ENCODE measurements around the gene REXO5.
"Not testable (repeated sequence)": the region's sequence is repeated elsewhere in the genome, so short reads cannot be mapped to it uniquely, and the experiment has no call there.

REXO5 gene

GRCh38 chr16:20799599-20799998 lies 6.7 kb upstream of the REXO5 start:
- DNase-seq (ENCODE audit: low spot score) (no peak), ATAC-seq (ENCODE audit: low read depth) (no peak)
- no peak overlapping the region for H3K4me3 ChIP-seq (ENCODE audit: severe bottlenecking)
- H3K27ac ChIP-seq (ENCODE audit: poor library complexity, severe bottlenecking) = no peak overlapping the region
- TF ChIP-seq CTCF (IDR thresholded peaks at IDR 0.05; ENCODE audit: poor library complexity, severe bottlenecking) = peak; percentile 42
- H3K9me3 ChIP-seq (ENCODE audit: severe bottlenecking) = no peaks in the 10 kb centered on the region
- H3K27me3 ChIP-seq (ENCODE audit: insufficient read depth, poor library complexity, severe bottlenecking) = no peaks in the 10 kb centered on the region
- no peaks in the 10 kb centered on the region for H3K4me1 ChIP-seq (ENCODE audit: insufficient read depth, poor library complexity, severe bottlenecking)
- peaks cover 70% of the 10 kb centered on the region for H3K36me3 ChIP-seq (ENCODE audit: low read depth)

GRCh38 chr16:20801278-20801677 lies 5.0 kb upstream of the REXO5 start:
- no peak for TF ChIP-seq CTCF (IDR thresholded peaks at IDR 0.05; ENCODE audit: poor library complexity, severe bottlenecking)
- Histone ChIP-seq H3K27ac (ENCODE audit: poor library complexity, severe bottlenecking) (no peak overlapping the region), H3K36me3 (ENCODE audit: low read depth) (peaks cover 68% of the 10 kb centered on the region), H3K4me3 (ENCODE audit: severe bottlenecking) (no peak overlapping the region), H3K9me3 (ENCODE audit: severe bottlenecking) (no peaks in the 10 kb centered on the region), H3K27me3 (ENCODE audit: insufficient read depth, poor library complexity, severe bottlenecking) (no peaks in the 10 kb centered on the region), H3K4me1 (ENCODE audit: insufficient read depth, poor library complexity, severe bottlenecking) (no peaks in the 10 kb centered on the region)
- DNase-seq (ENCODE audit: low spot score) (no peak), ATAC-seq (ENCODE audit: low read depth) (no peak)

- Histone ChIP-seq H3K36me3 (ENCODE audit: low read depth) (peaks cover 49% of the 10 kb centered on the region), H3K27ac (ENCODE audit: poor library complexity, severe bottlenecking) (no peak overlapping the region), H3K4me3 (ENCODE audit: severe bottlenecking) (no peak overlapping the region), H3K27me3 (ENCODE audit: insufficient read depth, poor library complexity, severe bottlenecking) (no peaks in the 10 kb centered on the region), H3K4me1 (ENCODE audit: insufficient read depth, poor library complexity, severe bottlenecking) (no peaks in the 10 kb centered on the region), H3K9me3 (ENCODE audit: severe bottlenecking) (no peaks in the 10 kb centered on the region)
- DNase-seq (ENCODE audit: low spot score) = no peak
- no peak for ATAC-seq (ENCODE audit: low read depth)
- TF ChIP-seq CTCF (IDR thresholded peaks at IDR 0.05; ENCODE audit: poor library complexity, severe bottlenecking) = no peak
Measured at GRCh38 chr16:20803192-20803560, 3.2 kb upstream of the REXO5 start.

- DNase-seq (ENCODE audit: low spot score) (no peak), ATAC-seq (ENCODE audit: low read depth) (no peak)
- no peak for TF ChIP-seq CTCF (IDR thresholded peaks at IDR 0.05; ENCODE audit: poor library complexity, severe bottlenecking)
- H3K27ac ChIP-seq (ENCODE audit: poor library complexity, severe bottlenecking) = no peak overlapping the region
- no peaks in the 10 kb centered on the region for H3K4me1 ChIP-seq (ENCODE audit: insufficient read depth, poor library complexity, severe bottlenecking)
- no peak overlapping the region for H3K4me3 ChIP-seq (ENCODE audit: severe bottlenecking)
- no peaks in the 10 kb centered on the region for H3K27me3 ChIP-seq (ENCODE audit: insufficient read depth, poor library complexity, severe bottlenecking)
- peaks cover 43% of the 10 kb centered on the region for H3K36me3 ChIP-seq (ENCODE audit: low read depth)
- H3K9me3 ChIP-seq (ENCODE audit: severe bottlenecking) = no peaks in the 10 kb centered on the region
Measured at GRCh38 chr16:20803561-20804214, 2.6 kb upstream of the REXO5 start.

- not testable (repeated sequence) for H3K4me1 ChIP-seq (ENCODE audit: insufficient read depth, poor library complexity, severe bottlenecking); DNase-seq (ENCODE audit: low spot score); H3K9me3 ChIP-seq (ENCODE audit: severe bottlenecking); H3K27me3 ChIP-seq (ENCODE audit: insufficient read depth, poor library complexity, severe bottlenecking); ATAC-seq (ENCODE audit: low read depth)
- H3K4me3 ChIP-seq (ENCODE audit: severe bottlenecking) = peak overlapping the region; percentile 57
- peaks cover 23% of the 10 kb centered on the region for H3K36me3 ChIP-seq (ENCODE audit: low read depth)
- peak overlapping the region; percentile 84 for H3K27ac ChIP-seq (ENCODE audit: poor library complexity, severe bottlenecking)
Measured at GRCh38 chr16:20805684-20806167, 601 bp upstream of the REXO5 start.
